Skeletal muscle satellite cell (primary cell): ENCODE data around the gene FAIM.
"Not testable (repeated sequence)": the region's sequence is repeated elsewhere in the genome, so short reads cannot be mapped to it uniquely, and the experiment has no call there.

Experiments
- H3K27me3 ChIP-seq: 2 replicates; pipeline ENCODE4 v1.7.0; 2013; ENCODE audit warnings: low read length; ENCODE audit not compliant: control insufficient read depth, insufficient read depth
- H3K36me3 ChIP-seq: 2 replicates; pipeline ENCODE4 v1.7.0; 2013; ENCODE audit warnings: mild to moderate bottlenecking, control low read depth, low read length; ENCODE audit not compliant: insufficient read depth
- H3K4me1 ChIP-seq: 2 replicates; pipeline ENCODE4 v1.7.0; 2013; ENCODE audit warnings: low read length; ENCODE audit not compliant: control insufficient read depth, insufficient read depth
- H3K4me2 ChIP-seq: 2 replicates; pipeline ENCODE4 v1.7.0; 2013; ENCODE audit warnings: mild to moderate bottlenecking, low read length
- H3K4me3 ChIP-seq: 2 replicates; pipeline ENCODE4 v1.7.0; 2013; ENCODE audit warnings: low read length
- H3K9ac ChIP-seq: 2 replicates; pipeline ENCODE4 v1.7.0; 2013; ENCODE audit warnings: mild to moderate bottlenecking, low read depth, low read length, moderate library complexity
- H3K9me3 ChIP-seq: replicated peaks from 2 replicates; pipeline ENCODE4 v1.7.0; 2013; ENCODE audit warnings: mild to moderate bottlenecking, control low read depth, low read length

The FAIM gene

GRCh38 chr3:138649134-138649533 is 40.6 kb downstream of the FAIM start:
- H3K9me3 ChIP-seq, result no peaks in the 10 kb centered on the region
- no peak overlapping the region for H3K9ac ChIP-seq
- peaks cover 27% of the 10 kb centered on the region for H3K36me3 ChIP-seq
- no peak overlapping the region for H3K4me3 ChIP-seq
- no peaks in the 10 kb centered on the region for H3K27me3 ChIP-seq
- no peak overlapping the region for H3K4me2 ChIP-seq
- no peaks in the 10 kb centered on the region for H3K4me1 ChIP-seq

- Histone ChIP-seq H3K4me1 (no peaks in the 10 kb centered on the region), H3K4me2 (no peak overlapping the region), H3K27me3 (no peaks in the 10 kb centered on the region), H3K9me3 (no peaks in the 10 kb centered on the region), H3K9ac (no peak overlapping the region), H3K36me3 (peaks cover 37% of the 10 kb centered on the region), H3K4me3 (no peak overlapping the region)
These were observed 45.0 kb downstream of the FAIM start for GRCh38 chr3:138653567-138653966.

GRCh38 chr3:138657508-138657907 is 48.9 kb downstream of the FAIM start:
- no peaks in the 10 kb centered on the region for H3K9me3 ChIP-seq
- H3K4me3 ChIP-seq, result no peak overlapping the region
- H3K27me3 ChIP-seq, result no peaks in the 10 kb centered on the region
- no peak overlapping the region for H3K9ac ChIP-seq
- no peak overlapping the region for H3K4me2 ChIP-seq
- H3K36me3 ChIP-seq, result peaks cover 19% of the 10 kb centered on the region
- H3K4me1 ChIP-seq, result no peaks in the 10 kb centered on the region

- Histone ChIP-seq H3K27me3 (no peaks in the 10 kb centered on the region), H3K9me3 (no peaks in the 10 kb centered on the region), H3K36me3 (peaks cover 9% of the 10 kb centered on the region), H3K4me3 (no peak overlapping the region), H3K4me1 (no peaks in the 10 kb centered on the region), H3K4me2 (no peak overlapping the region), H3K9ac (no peak overlapping the region)
These were observed 59.5 kb downstream of the FAIM start for GRCh38 chr3:138668107-138668506.

- Histone ChIP-seq H3K4me3 (no peak overlapping the region), H3K36me3 (peaks cover 7% of the 10 kb centered on the region), H3K27me3 (no peaks in the 10 kb centered on the region), H3K4me1 (no peaks in the 10 kb centered on the region), H3K9me3 (no peaks in the 10 kb centered on the region), H3K9ac (no peak overlapping the region), H3K4me2 (no peak overlapping the region)
These were observed 61.8 kb downstream of the FAIM start for GRCh38 chr3:138670407-138670806.

GRCh38 chr3:138673641-138674530 is 65.3 kb downstream of the FAIM start:
- no peak overlapping the region for H3K9ac ChIP-seq
- H3K4me2 ChIP-seq, result no peak overlapping the region
- H3K27me3 ChIP-seq, result no peaks in the 10 kb centered on the region
- H3K9me3 ChIP-seq, result peaks cover 5% of the 10 kb centered on the region
- H3K4me1 ChIP-seq, result no peaks in the 10 kb centered on the region
- no peak overlapping the region for H3K4me3 ChIP-seq
- H3K36me3 ChIP-seq, result peaks cover 21% of the 10 kb centered on the region

GRCh38 chr3:138675393-138675792 is 66.8 kb downstream of the FAIM start:
- Histone ChIP-seq H3K36me3 (peaks cover 21% of the 10 kb centered on the region), H3K27me3 (no peaks in the 10 kb centered on the region), H3K4me3 (no peak overlapping the region), H3K9ac (no peak overlapping the region), H3K4me1 (no peaks in the 10 kb centered on the region), H3K9me3 (peaks cover 5% of the 10 kb centered on the region), H3K4me2 (no peak overlapping the region)

GRCh38 chr3:138678086-138678485 is 69.5 kb downstream of the FAIM start:
- H3K4me2 ChIP-seq, result no peak overlapping the region
- H3K9ac ChIP-seq, result no peak overlapping the region
- H3K4me1 ChIP-seq, result no peaks in the 10 kb centered on the region
- H3K4me3 ChIP-seq, result no peak overlapping the region
- peaks cover 5% of the 10 kb centered on the region for H3K9me3 ChIP-seq
- H3K27me3 ChIP-seq, result no peaks in the 10 kb centered on the region
- peaks cover 21% of the 10 kb centered on the region for H3K36me3 ChIP-seq

GRCh38 chr3:138678874-138679392 is 70.4 kb downstream of the FAIM start:
- Histone ChIP-seq H3K9me3 (peaks cover 5% of the 10 kb centered on the region), H3K36me3 (peaks cover 20% of the 10 kb centered on the region), H3K9ac (no peak overlapping the region), H3K4me1 (no peaks in the 10 kb centered on the region), H3K27me3 (no peaks in the 10 kb centered on the region), H3K4me3 (no peak overlapping the region), H3K4me2 (no peak overlapping the region)

GRCh38 chr3:138680974-138681373 is 72.4 kb downstream of the FAIM start:
- H3K4me3 ChIP-seq, H3K9me3 ChIP-seq, H3K27me3 ChIP-seq, H3K4me1 ChIP-seq, H3K4me2 ChIP-seq, H3K9ac ChIP-seq: not testable (repeated sequence)
- H3K36me3 ChIP-seq, result peaks cover 17% of the 10 kb centered on the region

- H3K9ac ChIP-seq, result no peak overlapping the region
These were observed 73.1 kb downstream of the FAIM start for GRCh38 chr3:138681463-138682220.

More at GRCh38 chr3:138681463-138682220, 73.1 kb downstream of the FAIM start:
- Histone ChIP-seq H3K9me3 (peaks cover under 1% of the 10 kb centered on the region), H3K4me2 (no peak overlapping the region), H3K4me3 (no peak overlapping the region), H3K27me3 (no peaks in the 10 kb centered on the region), H3K36me3 (peaks cover 12% of the 10 kb centered on the region), H3K4me1 (peaks cover 4% of the 10 kb centered on the region)
